COLO829 (cell line): Measurements from ENCODE around the gene SH3RF3.

Experiments used
- DNase-seq: peaks from one replicate; pipeline ENCODE4 v3.0.0; 2012; ENCODE audit warnings: low spot score

The SH3RF3 gene

DNA sequence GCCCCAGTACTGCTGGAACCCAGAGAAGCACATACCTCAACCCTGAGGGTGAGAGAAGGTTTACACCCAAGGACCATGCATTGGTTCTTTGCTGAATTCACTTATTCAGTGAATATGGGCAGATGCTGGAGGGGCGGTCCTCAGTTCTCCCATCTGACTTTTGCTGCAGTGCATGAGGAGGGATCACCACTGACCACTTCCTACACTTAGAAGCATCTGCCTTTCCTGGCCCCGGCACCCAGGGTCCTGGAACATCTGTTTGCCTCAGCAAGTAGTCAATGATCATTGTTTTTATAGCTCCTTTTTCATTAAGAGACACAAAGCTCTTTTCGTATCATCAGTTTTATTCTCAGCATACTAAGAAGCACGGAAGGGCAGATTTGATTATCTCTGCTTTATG is 211.4 kb downstream of the SH3RF3 start:
- DNase-seq: no peak

DNA sequence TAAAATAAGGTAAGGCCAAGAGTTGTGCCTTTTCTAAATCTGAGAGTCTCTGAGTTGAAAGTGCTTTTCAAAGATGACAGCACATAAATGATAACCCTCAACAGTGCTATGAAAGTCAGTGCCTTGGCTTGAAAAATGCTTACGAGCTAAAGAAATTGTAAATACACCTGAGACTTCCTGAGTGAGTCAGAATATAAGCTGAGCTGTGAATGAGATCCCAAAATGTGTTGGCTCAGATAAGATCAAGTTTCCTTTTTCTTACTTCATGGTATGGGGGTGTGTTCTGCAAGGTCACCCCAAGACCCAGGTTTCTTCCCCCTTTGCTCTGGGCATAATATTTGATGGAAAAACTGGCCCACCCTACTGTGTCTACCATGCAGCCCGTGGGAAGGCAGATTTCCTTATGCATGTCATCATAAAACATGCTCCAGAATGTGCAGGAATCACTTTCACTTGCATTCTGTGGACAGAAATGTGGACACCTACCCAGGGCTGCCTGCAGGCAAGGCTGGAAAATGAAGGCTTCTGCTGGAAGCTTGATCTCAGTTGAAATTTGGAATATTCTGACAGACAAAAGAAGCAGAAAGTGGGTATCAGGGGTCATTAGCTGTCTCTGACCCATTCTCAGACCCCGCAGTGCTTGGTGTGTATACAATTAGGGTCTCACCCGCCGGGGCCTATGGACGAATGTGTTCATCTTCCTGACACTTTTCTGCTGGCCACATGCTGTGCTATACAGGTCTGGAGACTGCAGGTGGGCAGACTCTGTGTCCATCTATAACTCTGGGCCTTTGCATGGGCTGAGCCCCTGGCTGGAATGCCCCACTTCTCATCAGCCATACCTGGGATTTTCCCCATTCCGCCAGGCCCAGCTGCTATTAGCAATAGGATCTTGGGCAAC is 212.6 kb downstream of the SH3RF3 start:
- no peak for DNase-seq

DNA sequence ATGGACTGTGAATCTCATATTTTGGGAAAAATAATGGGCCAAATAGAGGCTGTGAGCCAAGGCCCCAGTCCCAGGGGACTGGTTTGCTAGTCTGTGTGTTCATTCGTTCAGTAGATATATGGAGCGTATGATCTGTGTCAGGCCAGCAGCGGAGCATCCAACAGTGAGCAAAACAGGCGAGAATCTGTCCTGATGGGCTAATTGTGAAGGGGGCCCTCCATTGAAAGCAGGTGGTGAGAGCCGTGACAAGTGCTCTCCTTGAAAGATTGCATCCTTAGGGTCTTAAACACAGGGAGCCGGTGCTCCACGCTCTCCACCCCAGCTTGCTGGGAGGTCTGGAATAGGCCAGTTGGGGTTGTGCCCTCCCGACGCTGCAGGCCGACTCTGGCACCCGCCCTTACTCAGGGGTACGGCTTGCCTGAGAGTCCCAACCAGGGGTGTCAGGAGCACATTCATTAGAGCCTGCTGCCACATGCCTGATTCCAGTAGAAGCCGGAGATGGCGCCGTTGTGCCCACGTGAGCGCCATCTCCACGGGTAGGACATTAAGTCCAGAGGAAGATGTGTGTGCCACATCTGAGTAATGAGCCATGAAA is 213.3 kb downstream of the SH3RF3 start:
- no peak for DNase-seq

DNA sequence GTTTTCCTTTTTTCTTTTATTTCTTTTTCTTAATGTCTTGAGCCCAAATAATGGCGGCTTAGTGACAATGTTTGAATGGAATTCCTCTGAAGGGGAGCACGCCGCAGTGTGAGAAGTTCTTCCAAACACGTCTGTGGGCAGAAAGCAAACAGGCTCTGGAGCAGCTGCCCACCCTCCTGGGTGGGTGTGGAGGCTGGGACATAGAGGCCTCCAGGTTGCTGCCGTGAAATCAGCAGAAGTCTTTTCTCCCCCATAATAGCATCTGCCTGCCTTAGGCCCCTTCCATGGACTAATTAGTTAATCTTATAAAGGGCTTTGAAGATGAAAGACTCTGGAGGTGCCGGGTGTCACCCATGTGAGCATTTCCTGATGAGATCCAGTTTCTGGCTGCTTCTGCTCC is 213.9 kb downstream of the SH3RF3 start:
- DNase-seq: no peak

DNA sequence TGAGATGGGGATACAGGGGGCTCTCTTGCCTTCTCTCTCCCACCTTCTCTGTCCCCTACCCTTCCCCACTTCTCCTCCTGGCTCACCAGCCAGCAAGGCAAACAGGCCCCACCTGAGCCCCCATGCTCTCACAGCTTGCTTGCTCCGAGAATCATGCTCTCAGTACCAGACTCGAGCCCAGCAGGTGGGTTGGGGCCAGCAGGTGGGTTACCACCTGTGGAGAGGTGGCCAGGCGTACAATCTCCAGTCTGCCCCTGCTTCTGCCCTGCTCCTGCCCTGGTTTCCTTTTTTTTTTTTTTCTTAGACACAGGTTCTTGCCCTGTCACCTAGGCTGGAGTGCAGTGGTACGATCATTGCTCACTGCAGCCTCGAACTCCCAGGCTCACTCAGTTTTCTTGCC is 214.5 kb downstream of the SH3RF3 start:
- DNase-seq: no peak

DNA sequence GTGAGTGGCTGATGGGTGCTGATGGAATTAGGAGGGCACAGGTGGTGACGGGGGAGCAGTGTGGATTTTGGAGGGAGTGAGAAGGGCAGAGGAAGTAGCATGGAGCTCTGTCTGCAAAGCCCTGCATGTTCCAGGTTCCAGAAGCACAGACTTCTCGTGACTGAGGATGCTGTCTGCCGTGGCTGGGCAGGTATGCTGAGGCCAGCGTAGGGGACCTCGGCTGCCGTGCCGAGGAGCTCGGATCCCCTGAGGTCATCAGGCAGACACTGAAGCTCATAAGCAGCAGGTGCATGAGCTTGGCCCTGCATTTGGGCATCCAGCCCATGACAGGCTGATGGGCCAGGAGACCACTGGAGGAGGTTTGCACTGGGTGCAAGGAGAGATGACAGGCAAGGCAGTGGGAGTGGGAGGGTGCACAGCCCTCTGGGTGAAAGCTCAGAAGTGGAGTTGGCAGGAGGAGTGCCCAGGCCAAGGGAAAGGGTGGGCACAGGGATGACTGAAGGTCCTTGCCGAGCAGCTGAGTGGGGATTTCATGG is 215.3 kb downstream of the SH3RF3 start:
- DNase-seq: no peak

DNA sequence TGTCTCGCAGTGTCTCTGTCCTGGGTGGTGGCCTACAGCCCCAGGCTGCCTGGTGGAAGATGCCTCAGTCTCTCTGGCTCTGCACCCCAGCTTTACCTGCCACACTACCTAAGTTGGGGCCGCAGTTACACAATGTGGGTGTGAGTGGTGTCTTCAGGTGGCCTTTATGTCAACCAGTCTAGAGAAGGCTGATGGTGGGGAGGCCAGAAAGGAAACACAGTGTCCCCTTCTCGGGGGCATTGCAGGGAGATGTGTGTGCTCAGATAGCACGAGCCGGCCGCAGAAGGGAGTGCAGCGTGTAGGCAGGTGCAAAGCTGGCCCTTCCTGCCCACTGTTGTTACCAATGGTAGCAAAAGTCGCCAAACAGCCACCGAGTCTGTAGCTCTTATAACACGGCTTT is 216.1 kb downstream of the SH3RF3 start:
- no peak for DNase-seq

DNA sequence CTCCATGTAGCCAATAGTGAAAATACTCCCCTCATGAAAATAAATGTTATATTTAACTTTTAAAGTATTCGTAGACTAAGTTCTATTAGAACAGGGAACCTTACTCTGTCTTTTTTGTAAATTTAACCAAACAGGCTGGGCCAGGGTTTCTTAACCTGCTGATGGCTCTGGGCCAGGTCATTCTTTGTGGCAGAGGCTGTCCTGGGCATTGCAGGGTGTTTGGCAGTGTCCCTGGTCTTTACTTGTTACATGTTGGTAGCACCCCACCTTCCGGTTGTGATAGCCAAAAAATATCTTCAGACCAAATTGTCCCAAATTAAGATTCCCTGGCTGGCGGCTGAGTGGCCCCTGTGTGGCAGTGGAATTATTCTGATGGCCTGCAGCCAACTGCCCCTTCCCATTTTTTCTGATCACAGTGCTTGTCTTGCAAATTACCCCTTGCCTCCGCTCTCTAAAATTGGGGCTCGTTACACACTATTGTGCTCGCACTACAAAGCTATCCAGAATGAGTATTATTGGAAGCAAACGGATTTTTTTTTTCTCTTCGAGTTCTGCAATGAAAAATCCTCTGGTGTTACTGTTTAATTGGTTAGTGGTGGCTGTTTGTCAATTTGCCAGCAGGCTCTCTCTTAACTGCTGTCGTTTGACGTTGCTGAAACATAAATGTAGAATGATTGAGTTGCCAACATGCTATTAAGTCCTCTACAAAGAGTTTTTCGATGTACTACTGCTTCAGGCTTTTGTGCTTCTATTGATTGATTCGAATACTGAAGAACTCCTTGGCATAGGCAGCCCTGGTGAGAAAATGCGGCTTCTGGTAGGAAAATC is 216.9 kb downstream of the SH3RF3 start:
- no peak for DNase-seq

DNA sequence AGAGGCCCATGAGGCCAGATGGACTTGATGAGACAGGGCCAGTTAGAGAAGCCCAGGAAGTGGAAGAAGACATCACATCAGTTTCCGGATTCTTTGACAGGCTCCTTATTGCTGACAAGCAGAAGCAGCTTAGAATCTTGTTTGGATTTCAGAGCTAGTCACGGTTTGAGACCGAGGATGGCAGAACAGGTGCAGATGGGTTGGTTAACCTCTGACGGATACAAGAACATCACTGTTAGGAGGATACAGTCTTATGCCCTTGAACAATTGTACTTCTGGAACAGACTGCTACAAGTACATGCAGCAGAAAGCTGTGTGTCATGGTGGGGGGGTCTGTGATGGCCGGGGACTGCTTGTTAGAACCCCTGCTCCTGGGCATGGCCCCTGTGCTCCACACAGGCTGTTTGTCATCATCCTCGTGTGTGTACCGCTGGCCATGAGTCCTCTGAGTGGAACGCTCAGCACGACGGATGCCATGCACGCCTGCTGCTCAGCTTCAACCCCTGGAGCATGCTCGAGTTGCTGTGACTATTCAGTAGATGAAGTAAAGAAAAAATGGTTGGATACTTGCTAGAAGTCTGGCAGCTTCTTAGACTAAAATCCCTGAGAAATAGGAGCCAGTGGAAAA is 217.7 kb downstream of the SH3RF3 start:
- no peak for DNase-seq

DNA sequence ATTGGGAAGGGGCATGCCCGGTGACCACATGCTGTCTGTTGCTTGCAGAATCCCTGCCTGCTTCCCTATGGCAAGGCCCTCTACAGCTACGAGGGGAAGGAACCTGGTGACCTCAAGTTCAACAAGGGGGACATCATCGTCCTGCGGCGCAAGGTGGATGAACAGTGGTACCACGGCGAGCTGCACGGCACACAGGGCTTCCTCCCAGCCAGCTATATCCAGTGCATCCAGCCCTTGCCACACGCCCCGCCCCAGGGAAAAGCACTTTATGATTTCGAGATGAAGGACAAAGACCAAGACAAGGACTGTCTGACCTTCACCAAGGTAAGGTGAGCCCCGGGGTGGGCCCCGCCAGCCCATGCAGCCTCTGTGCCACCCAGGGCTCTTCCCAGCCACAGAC is 218.6 kb downstream of the SH3RF3 start:
- no peak for DNase-seq

DNA sequence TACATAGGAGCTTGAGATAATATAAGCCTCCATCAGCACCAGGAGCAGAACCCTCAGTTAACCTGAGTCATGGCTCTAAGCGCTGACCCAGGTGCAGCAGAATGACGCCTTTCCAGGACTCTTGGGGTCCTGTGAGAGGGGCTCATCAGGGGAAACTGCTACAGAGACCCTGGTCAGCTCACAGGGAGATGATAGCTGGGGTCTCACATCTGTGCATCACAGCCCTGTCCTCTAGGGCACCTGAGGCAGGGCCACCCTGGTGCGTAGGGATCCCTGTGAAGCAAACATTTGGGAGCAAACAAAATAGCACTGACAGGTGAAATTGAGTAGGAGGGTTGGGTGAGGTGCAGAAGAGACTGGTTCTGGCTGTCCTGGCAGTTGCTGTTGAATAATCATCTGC is 219.2 kb downstream of the SH3RF3 start:
- DNase-seq: no peak

DNA sequence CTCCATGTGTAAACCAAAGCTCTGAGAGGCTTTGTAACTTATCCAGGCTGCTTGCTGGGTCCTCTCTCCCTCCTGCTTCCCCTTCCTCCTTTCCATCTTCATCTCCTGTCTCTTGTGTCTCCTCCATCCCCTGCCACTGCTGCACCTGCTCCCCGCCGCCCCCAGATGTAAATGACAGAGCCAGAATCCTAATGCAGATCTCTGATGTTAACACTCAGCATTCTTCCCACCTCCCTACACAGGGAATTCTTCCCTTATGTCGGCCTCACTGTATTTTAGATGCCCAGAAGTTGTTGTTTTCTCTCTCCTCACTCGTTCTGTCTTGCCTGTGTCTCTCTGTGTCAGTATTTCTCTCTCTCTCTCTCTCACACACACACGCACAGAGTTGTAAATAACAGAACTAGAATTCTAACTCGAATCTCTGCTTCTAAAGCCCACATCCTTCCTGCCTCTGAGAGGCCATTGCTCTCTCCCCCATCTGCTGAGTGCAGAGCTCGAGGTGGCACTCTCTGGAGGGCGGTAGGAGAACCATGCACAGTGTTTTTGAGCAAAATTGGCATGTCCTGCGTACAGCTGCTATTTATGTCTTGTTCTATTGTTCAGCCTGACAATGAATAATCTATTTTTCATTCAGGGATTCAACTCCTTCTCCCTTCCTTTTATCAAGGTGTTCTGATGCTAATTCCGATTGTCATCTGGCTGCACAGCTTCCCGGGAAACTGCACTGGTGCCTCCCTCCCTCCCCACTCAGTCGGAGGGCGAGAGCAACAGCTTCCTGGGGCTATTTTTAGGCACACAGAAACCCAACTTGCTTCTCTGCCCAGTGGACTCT is 219.9 kb downstream of the SH3RF3 start:
- no peak for DNase-seq

DNA sequence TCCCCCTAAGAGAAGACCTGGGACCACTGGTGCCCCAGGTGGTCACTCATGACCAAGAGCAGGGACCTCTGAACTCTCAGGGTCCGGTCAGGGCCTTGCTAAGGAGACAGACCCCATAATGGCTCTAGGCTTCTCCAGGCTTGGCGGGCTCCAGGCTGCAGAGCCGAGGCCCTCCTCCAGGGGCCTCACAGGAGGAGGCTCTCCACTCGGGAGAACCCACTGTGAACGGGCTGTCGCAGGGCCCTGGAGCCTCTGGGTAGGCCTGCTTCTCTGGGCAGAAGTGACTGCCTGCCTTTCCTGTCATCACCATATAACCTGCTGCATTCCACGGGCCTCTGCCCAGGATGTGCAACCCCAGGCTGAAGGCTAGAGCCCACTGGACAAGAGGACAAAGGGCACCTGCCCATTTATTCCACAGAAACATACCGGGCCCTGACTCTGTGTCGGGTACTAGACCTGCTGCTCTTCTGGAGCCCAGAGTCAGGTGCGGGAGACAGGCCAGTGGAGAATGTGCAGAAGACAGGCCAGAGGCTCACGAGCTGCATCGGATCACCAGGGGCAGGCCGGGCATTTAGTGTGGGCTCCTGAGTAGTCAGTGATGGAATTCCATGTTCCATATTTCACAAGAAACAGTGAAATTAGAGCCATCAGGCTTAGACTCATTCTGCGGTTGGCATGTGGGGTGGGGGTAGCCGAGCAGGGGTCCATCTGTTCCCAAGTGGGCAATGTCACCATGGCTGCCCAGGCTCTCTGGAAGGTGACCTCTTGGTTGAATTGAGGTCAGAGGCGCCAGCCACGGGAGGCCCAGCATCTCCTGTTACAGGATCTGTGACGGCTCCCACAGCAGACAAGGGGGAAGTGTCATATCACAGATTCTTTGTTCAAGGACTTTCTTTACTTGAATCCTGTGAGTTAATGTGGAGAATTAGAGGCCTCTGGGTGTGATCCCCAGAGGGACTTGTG is 220.8 kb downstream of the SH3RF3 start:
- no peak for DNase-seq

DNA sequence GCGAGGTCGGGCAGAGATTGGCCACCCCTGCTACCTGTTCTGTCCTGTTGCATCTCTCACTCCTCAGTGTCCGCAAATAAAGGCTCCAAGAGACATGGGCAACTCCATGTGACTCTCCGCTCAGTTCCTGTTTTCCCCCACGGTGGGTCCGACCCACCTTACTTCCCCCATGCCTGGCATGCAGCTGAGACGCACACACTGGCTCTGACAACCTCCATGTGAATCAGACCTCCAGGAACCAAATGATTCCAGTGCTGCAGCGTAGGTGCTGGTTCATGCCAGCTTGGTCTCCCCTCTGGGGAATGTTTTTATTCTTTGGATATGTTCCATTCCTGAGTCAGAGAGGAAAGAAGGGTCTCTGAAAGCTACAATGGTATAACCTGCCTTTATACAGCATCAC is 221.5 kb downstream of the SH3RF3 start:
- DNase-seq: no peak

DNA sequence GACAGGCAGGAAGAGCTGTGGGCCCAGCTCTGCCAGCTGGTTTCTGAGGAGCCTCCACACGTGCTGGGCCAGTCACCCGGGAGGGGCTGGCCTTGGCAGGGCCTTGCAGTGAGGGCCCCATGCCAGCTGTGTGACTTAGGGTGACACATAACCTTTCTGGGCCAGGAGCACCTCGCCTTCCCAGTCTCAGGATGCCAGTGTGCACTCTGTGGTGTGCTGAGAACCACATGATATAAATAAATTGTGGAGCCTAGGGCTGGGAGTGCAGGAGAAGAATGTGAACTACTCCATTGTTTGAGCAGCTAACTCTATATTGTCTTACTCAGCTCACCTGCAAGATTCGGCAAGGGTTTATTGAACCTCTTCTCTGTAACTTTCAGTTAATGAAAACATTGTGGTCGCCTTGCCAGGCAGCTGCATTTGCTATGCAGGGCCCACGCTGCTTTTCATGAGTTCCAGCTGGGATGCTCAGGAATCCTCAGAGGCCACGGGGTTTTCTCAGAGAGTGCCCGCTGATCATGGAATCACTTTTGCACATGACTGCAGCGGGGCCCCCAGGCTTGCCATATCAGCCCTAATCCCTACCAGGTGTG is 222.3 kb downstream of the SH3RF3 start:
- DNase-seq: no peak

DNA sequence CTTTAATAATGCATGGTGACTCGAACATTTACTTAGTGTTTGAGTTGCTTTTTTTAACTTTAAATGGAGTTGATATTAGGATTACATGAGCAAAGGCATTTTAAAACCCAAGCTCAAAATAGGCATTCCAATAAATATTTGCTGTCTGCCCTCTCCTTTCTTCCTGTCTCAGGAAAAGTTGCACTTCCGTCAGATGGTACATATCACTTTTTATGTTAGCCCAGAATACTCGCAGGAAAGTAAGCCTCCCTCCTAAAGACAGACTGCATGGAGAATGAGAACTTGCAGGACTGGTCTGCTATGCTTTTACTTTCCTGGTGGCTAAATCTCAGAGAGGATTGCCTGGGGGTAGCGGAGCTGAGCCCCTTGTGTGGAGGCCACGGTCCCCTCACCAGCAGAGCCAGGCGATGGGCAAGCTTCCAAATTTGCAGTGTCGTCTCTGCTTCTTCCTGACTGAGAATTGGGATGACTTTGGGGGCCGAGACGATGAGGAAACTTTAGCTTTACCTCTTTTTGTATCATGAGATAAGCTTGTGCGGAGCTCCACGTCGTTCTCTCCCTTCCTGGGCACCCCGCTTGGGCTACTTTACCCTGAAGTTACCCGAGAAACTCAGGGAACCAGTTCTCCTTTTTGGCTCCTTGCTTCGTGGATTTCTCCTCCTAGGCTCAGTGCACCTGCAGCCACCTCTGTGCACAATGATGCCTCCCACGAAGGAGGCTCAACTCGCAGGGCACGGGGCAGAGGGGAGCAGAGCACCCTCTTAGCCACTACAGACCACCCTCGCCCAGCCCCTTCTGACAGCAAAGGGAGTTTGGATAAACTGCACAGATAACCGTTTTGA is 223.3 kb downstream of the SH3RF3 start:
- no peak for DNase-seq

DNA sequence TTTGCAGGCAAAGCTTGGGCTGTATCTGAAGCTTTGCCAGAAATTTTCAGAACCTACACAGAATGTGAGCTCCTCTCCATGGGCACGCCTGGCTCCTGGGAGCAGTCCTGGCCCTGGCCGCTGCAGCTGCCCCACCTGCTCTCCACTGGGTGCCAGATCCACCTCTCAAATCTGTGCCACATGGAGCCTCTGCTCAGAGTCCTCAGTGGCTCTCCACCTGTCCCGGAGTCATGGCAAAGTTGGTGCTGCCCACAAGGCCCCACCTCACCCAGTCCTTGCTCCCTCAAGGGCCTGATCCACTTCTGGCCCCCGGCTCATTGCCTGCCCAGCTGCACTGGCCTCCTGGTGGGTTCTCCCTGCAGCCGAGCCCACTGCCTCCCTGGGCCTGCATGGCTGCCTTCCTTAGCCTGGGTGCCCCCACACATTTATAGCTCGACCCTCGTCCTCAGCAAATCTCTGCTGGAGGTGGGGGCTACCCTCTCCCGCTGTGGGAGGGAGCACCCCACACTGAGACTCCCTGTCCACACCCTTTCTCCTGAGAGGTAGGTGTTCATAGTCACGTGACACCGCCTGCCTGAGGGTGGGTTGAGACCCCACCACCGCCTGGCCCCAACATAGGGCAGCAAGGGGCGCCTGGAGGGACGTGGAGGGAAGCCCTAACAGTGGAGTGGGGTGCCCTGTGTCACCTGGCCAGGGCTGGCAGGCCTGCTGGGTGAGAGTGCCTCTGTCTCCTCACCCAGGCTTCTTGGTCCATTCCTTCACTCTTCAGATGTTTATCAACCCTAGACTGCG is 224.1 kb downstream of the SH3RF3 start:
- DNase-seq: no peak
